Immature natural killer cell (primary cell): ENCODE data around the gene TIMM50. TPM values are rescaled to one million over a fixed set of nuclear protein-coding genes. Genes with fewer than 3 reads are reported as not detected.
"Not testable (repeated sequence)": the region's sequence is repeated elsewhere in the genome, so short reads cannot be mapped to it uniquely, and the experiment has no call there.

Experiments used
- DNase-seq, 3 donors: peaks; one replicate each; pipeline ENCODE4 v3.0.0; 2022; ENCODE audit warnings: mixed read lengths in 1 of 3
- H3K27ac Mint-ChIP-seq, 6 donors: one replicate each; pipeline ENCODE4 v1.8.0; 2020; ENCODE audit warnings: mixed read lengths in 6 of 6, mild to moderate bottlenecking in 5 of 6, inconsistent platforms in 4 of 6, moderate library complexity in 3 of 6
- H3K27me3 Mint-ChIP-seq, 3 donors: one replicate each; pipeline ENCODE4 v1.8.0; 2020 to 2021; ENCODE audit warnings: low read depth in 3 of 3, mild to moderate bottlenecking in 3 of 3, mixed read lengths in 3 of 3, moderate library complexity in 3 of 3, inconsistent platforms in 1 of 3
- H3K36me3 Mint-ChIP-seq, 3 donors: one replicate each; pipeline ENCODE4 v1.8.0; 2020; ENCODE audit warnings: mixed read lengths in 3 of 3, inconsistent platforms in 2 of 3, mild to moderate bottlenecking in 2 of 3
- H3K4me1 Mint-ChIP-seq, 2 donors: one replicate each; pipeline ENCODE4 v1.8.0; 2020; ENCODE audit warnings: inconsistent platforms in 2 of 2, mild to moderate bottlenecking in 2 of 2, mixed read lengths in 2 of 2, moderate library complexity in 1 of 2
- H3K4me3 Mint-ChIP-seq, 5 donors: one replicate each; pipeline ENCODE4 v1.8.0; 2020; ENCODE audit warnings: mild to moderate bottlenecking in 5 of 5, mixed read lengths in 5 of 5, inconsistent platforms in 3 of 5, moderate library complexity in 3 of 5
- H3K9me3 Mint-ChIP-seq, 6 donors: one replicate each; pipeline ENCODE4 v1.8.0; 2020; ENCODE audit warnings: mild to moderate bottlenecking in 6 of 6, mixed read lengths in 6 of 6, inconsistent platforms in 4 of 6, moderate library complexity in 3 of 6
- polyA plus RNA-seq, 3 donors: library from polyadenylated mRNA; unstranded; fragments of 300-500 nt; fragmentation: Illumina TruSeq; gene quantifications; one replicate each; pipeline ENCODE4 v1.2.3, GENCODE V29; 2021

TIMM50 gene
- polyA plus RNA-seq, 3 donors from 2014 or later = 50.4 to 65.2 (median 58.6) TPM

GRCh38 chr19:39474139-39474620, 6.5 kb upstream of the TIMM50 start:
- no peak overlapping the region for H3K4me3 Mint-ChIP-seq
- H3K4me1 Mint-ChIP-seq = peaks cover 7 to 8% of the 10 kb centered on the region in 2 donors

GRCh38 chr19:39475748-39476147, 4.9 kb upstream of the TIMM50 start:
- Mint-ChIP-seq H3K36me3 (peaks cover 11 to 23% (median 15%) of the 10 kb centered on the region in 3 donors), H3K27me3 (peaks cover 0 to 6% (median 5%) of the 10 kb centered on the region in 3 donors), H3K9me3 (no peaks in the 10 kb centered on the region)

More at GRCh38 chr19:39474139-39474620, 6.5 kb upstream of the TIMM50 start:
- H3K9me3 Mint-ChIP-seq = no peaks in the 10 kb centered on the region
- DNase-seq = peak; percentile 55 to 61 (median 60)
- H3K27ac Mint-ChIP-seq = peak overlapping the region in 3 of 6 donors; percentile 26 to 67 (median 49)
- peaks cover 15 to 35% (median 15%) of the 10 kb centered on the region in 3 donors for H3K36me3 Mint-ChIP-seq
- peaks cover 5 to 6% (median 6%) of the 10 kb centered on the region in 3 donors for H3K27me3 Mint-ChIP-seq

GRCh38 chr19:39479319-39479801, 1.3 kb upstream of the TIMM50 start:
- H3K36me3 Mint-ChIP-seq, H3K27me3 Mint-ChIP-seq, H3K9me3 Mint-ChIP-seq, DNase-seq: not testable (repeated sequence)
- Mint-ChIP-seq H3K4me3 (peak overlapping the region; percentile 88 to 96 (median 94)), H3K27ac (peak overlapping the region in 4 of 6 donors; percentile 92 to 97 (median 94)), H3K4me1 (peaks cover 27 to 33% of the 10 kb centered on the region in 2 donors)

More at GRCh38 chr19:39475748-39476147, 4.9 kb upstream of the TIMM50 start:
- H3K4me1 Mint-ChIP-seq = peaks cover 16 to 19% of the 10 kb centered on the region in 2 donors
- no peak for DNase-seq
- H3K27ac Mint-ChIP-seq = peak overlapping the region in 1 of 6 donors; percentile 61
- H3K4me3 Mint-ChIP-seq = no peak overlapping the region

GRCh38 chr19:39479916-39480315, 722 bp upstream of the TIMM50 start:
- no peaks in the 10 kb centered on the region for H3K9me3 Mint-ChIP-seq
- H3K36me3 Mint-ChIP-seq = peaks cover 5 to 6% (median 6%) of the 10 kb centered on the region in 3 donors
- H3K27ac Mint-ChIP-seq = peak overlapping the region; percentile 90 to 97 (median 94)
- no peak for DNase-seq
- peak overlapping the region; percentile 88 to 96 (median 94) for H3K4me3 Mint-ChIP-seq
- H3K27me3 Mint-ChIP-seq = peaks cover 0 to 5% (median 3%) of the 10 kb centered on the region in 3 donors
- peaks cover 27 to 33% of the 10 kb centered on the region in 2 donors for H3K4me1 Mint-ChIP-seq

GRCh38 chr19:39481229-39481545, 549 bp downstream of the TIMM50 start:
- Mint-ChIP-seq H3K27me3 (peaks cover 0 to 5% (median 2%) of the 10 kb centered on the region in 3 donors), H3K27ac (peak overlapping the region; percentile 72 to 97 (median 92)), H3K4me3 (peak overlapping the region; percentile 88 to 96 (median 94)), H3K9me3 (no peaks in the 10 kb centered on the region), H3K4me1 (peaks cover 29 to 33% of the 10 kb centered on the region in 2 donors), H3K36me3 (peaks cover 5 to 6% (median 5%) of the 10 kb centered on the region in 3 donors)
- peak in 1 of 3 donors; percentile 12 for DNase-seq

GRCh38 chr19:39481676-39482075, 1.0 kb downstream of the TIMM50 start:
- peak overlapping the region; percentile 72 to 97 (median 92) for H3K27ac Mint-ChIP-seq
- no peak for DNase-seq
- H3K4me1 Mint-ChIP-seq = peaks cover 27 to 33% of the 10 kb centered on the region in 2 donors
- peak overlapping the region; percentile 88 to 96 (median 94) for H3K4me3 Mint-ChIP-seq
- H3K36me3 Mint-ChIP-seq = peaks cover 3 to 5% (median 3%) of the 10 kb centered on the region in 3 donors
- no peaks in the 10 kb centered on the region for H3K9me3 Mint-ChIP-seq
- H3K27me3 Mint-ChIP-seq = peaks cover 0 to 4% (median 2%) of the 10 kb centered on the region in 3 donors

- Mint-ChIP-seq H3K9me3 (no peaks in the 10 kb centered on the region), H3K36me3 (peaks cover 3 to 9% (median 4%) of the 10 kb centered on the region in 3 donors), H3K4me3 (peak overlapping the region; percentile 17 to 65 (median 58)), H3K4me1 (peaks cover 29 to 33% of the 10 kb centered on the region in 2 donors), H3K27me3 (peaks cover 0 to 4% (median 2%) of the 10 kb centered on the region in 3 donors), H3K27ac (peak overlapping the region in 1 of 6 donors; percentile 31)
- DNase-seq = no peak
Measured at GRCh38 chr19:39483141-39483540, 2.5 kb downstream of the TIMM50 start.

- H3K4me1 Mint-ChIP-seq = peaks cover 0 to 3% of the 10 kb centered on the region in 2 donors
- H3K27me3 Mint-ChIP-seq = no peaks in the 10 kb centered on the region
- no peak for DNase-seq
- H3K4me3 Mint-ChIP-seq = no peak overlapping the region
- peaks cover 9 to 19% (median 14%) of the 10 kb centered on the region in 3 donors for H3K36me3 Mint-ChIP-seq
- H3K27ac Mint-ChIP-seq = no peak overlapping the region
- H3K9me3 Mint-ChIP-seq = no peaks in the 10 kb centered on the region
Measured at GRCh38 chr19:39489756-39490155, 9.1 kb downstream of the TIMM50 start.

- DNase-seq = no peak
- Mint-ChIP-seq H3K4me1 (peaks cover 0 to 2% of the 10 kb centered on the region in 2 donors), H3K27ac (no peak overlapping the region), H3K36me3 (peaks cover 5 to 13% (median 10%) of the 10 kb centered on the region in 3 donors), H3K27me3 (peaks cover 3 to 9% (median 4%) of the 10 kb centered on the region in 3 donors), H3K4me3 (no peak overlapping the region), H3K9me3 (no peaks in the 10 kb centered on the region)
Measured at GRCh38 chr19:39492225-39492624, 11.6 kb downstream of the TIMM50 start.

- Mint-ChIP-seq H3K27me3 (peaks cover 3 to 9% (median 4%) of the 10 kb centered on the region in 3 donors), H3K36me3 (peaks cover 5 to 13% (median 10%) of the 10 kb centered on the region in 3 donors), H3K4me3 (no peak overlapping the region), H3K4me1 (peaks cover 1 to 2% of the 10 kb centered on the region in 2 donors), H3K27ac (no peak overlapping the region), H3K9me3 (no peaks in the 10 kb centered on the region)
- no peak for DNase-seq
Measured at GRCh38 chr19:39492788-39493187, 12.2 kb downstream of the TIMM50 start.

GRCh38 chr19:39494661-39495060, 14.0 kb downstream of the TIMM50 start:
- no peak overlapping the region for H3K4me3 Mint-ChIP-seq
- H3K36me3 Mint-ChIP-seq = peaks cover 0 to 6% (median 3%) of the 10 kb centered on the region in 3 donors
- DNase-seq = no peak
- peaks cover 6 to 21% (median 10%) of the 10 kb centered on the region in 3 donors for H3K27me3 Mint-ChIP-seq
- H3K4me1 Mint-ChIP-seq = peaks cover 11 to 16% of the 10 kb centered on the region in 2 donors
- H3K9me3 Mint-ChIP-seq = peaks cover 0 to under 1% (median 0%) of the 10 kb centered on the region in 6 donors
- H3K27ac Mint-ChIP-seq = no peak overlapping the region

GRCh38 chr19:39496063-39496462, 15.4 kb downstream of the TIMM50 start:
- peaks cover 10 to 32% (median 18%) of the 10 kb centered on the region in 3 donors for H3K27me3 Mint-ChIP-seq
- peaks cover 0 to 2% (median 0%) of the 10 kb centered on the region in 3 donors for H3K36me3 Mint-ChIP-seq
- H3K9me3 Mint-ChIP-seq = peaks cover 0 to 3% (median 0%) of the 10 kb centered on the region in 6 donors
- DNase-seq = no peak
- no peak overlapping the region for H3K27ac Mint-ChIP-seq
- H3K4me1 Mint-ChIP-seq = peaks cover 14 to 20% of the 10 kb centered on the region in 2 donors
- no peak overlapping the region for H3K4me3 Mint-ChIP-seq

- Mint-ChIP-seq H3K9me3 (peaks cover 0 to 3% (median 0%) of the 10 kb centered on the region in 6 donors), H3K4me1 (peaks cover 14 to 20% of the 10 kb centered on the region in 2 donors), H3K27ac (no peak overlapping the region), H3K27me3 (peaks cover 14 to 39% (median 18%) of the 10 kb centered on the region in 3 donors), H3K36me3 (peaks cover 0 to 2% (median 0%) of the 10 kb centered on the region in 3 donors), H3K4me3 (no peak overlapping the region)
- no peak for DNase-seq
Measured at GRCh38 chr19:39497701-39497995, 17.0 kb downstream of the TIMM50 start.

- Mint-ChIP-seq H3K27me3 (peaks cover 15 to 40% (median 18%) of the 10 kb centered on the region in 3 donors), H3K36me3 (no peaks in the 10 kb centered on the region), H3K4me3 (peak overlapping the region in 4 of 5 donors; percentile 1 to 59 (median 50)), H3K27ac (no peak overlapping the region), H3K9me3 (peaks cover 0 to 3% (median 0%) of the 10 kb centered on the region in 6 donors), H3K4me1 (peaks cover 16 to 21% of the 10 kb centered on the region in 2 donors)
- peak in 1 of 3 donors; percentile 21 for DNase-seq
Measured at GRCh38 chr19:39497996-39498797, 17.6 kb downstream of the TIMM50 start.
